Effector CD8-positive, alpha-beta T cell (primary cell): ENCODE results near the gene RBPJ.
"Not testable (repeated sequence)": the region's sequence is repeated elsewhere in the genome, so short reads cannot be mapped to it uniquely, and the experiment has no call there.

ENCODE experiments used
- DNase-seq: peaks from one replicate; lab custom pipeline; 2025; lab: John Stamatoyannopoulos, UW

RBPJ gene

DNA sequence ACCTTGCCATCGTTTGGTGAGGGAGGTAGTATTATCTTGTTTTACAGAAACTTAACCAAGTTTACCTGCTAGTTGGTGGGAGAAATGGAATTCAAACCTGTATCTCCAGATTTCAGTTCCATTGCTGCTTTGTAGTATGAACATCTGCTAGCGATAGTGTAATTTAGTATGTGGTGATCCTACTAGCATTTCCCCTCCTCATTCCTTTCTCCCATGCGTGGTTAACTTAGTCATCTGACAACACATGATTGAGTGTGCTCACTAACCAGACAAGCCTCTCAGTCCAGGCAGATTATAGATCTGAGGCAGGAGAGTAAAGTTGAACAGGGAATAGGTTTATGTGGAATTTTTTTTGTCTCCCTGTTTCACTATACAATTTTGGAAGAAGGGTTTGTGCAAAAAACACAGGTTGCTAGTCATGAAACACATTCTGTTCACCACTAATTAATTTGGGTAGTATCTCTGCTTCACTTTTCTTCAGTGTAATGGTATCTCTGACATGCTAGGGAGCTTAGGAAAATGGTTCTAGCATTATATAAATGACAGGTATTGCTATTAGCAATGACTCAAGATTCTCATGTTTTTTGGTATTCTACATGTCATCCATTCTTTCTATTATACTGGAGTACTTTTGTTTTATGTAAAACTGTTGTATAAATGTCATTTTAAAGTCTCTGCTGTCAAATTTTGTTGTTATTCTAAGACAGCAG, 21.7 kb downstream of the RBPJ start:
- no peak for DNase-seq

DNA sequence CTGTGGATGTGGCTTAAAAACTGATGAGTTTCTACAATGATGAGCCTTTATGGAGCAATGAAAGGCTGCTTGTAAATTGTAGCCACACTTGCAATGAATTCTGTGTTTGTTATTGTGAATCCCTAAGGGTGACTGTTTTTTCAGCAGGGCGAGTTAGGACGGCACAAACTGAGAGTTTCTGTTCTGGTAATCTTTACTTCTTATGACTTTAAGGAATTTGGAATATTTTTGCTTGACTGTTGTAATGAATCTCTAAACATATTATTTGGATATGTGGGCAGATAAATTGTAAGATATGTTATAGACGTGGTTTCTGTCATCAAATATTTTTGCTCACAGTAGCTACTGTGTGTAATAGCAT, 22.2 kb downstream of the RBPJ start:
- no peak for DNase-seq

DNA sequence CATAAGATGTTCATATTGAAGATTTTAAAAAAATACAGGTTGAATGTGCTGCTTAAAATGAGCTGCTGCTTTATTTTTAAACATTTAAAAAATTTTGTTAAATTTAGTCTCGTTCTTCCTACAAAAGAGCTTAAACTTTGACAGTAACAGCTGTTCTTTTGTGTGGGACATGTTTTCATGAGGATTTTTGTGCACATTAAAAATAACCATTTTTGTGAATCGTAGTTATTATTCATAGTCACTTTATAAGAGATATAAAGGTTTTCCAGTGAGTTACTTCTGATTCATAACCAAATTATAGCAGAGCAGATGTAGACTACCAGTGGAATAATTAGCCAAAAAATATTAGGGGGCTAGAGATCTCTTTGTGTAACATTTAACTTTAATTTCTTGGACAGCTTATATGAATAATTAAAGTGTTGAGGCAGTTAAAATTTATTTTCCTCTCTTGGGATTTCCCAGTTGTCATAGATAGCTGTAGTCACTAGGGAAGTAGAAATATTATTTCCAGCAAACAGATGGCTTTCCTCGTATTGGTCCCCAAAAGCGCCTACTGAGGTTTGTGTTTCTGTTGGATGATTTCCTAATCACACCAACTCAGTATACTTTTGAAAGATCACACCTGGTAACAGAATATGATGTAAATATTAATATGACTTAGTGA, 24.2 kb downstream of the RBPJ start:
- no peak for DNase-seq

DNA sequence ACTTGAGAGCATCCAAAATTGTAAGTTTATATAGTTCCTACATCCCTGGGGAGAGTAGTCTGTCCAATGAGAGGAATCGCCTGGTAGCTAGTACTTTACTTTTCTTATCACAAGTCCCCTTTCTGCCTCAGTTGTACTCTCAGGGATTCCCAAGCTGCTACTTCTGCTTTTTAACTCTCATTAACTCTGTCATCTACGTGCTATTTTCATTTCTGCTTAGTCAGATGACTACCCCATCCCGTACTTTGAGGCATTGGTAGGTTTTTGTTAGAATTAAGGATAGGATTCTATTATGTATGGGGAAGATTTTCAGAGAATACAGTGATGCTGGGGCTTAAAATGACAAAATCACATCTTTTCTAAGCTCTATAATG, 24.7 kb downstream of the RBPJ start:
- DNase-seq = no peak

DNA sequence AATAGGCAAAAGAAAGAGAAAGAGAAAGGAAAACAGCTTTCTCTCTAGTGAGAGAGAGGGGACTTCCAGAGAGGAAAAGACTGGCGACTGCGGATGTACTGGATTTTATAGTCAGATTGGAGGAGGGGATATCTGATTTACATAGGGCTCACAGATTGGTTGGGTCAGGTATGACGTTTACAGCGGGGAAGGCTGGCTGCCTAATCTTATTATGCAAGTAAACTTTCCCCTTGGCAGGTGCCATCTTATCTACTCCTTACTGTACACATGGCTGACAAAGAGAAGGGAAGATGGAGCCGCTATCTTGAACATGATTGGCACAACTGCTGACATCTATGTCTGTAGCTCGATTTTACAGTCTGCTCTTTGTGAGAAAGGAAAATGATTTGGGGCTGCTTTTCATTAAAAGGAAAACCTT, 25.4 kb downstream of the RBPJ start:
- no peak for DNase-seq

DNA sequence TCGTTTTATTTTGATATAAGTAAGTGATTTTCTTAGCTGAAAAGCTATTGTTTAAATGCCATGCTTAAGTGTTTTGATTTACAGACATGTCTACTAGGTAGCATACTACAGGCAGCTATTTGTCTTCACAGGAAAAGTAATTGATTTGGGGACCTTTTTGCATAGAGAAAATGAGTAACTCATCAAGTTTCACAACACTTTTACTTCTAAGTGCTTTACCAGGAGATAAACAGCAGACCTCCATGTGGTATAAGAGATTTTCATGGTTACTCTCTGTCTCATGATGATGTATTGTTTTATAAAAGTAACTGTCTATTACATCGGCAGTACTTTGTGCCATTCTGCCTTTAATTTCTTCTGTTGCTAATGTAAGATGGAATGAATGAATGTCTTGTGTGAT, 28.7 kb downstream of the RBPJ start:
- no peak for DNase-seq

DNA sequence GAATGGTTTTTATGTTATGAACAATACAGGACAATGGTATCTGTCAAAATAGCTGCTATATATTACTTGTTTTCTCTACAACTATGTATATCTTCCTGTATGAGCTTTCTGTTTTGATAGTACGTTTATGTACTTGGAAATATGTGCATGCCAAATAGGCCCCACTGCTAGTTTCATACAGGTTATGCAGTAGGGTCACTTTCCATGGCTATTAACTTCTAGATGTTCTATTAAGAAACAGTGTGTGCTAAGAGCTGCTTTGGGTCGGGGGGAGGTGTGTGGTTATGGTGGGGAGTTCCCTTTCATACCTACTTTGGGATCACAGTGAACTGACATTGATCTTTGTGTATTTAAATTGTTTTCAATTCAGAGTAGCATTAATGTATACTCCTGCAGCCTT, 30.9 kb downstream of the RBPJ start:
- DNase-seq = no peak

DNA sequence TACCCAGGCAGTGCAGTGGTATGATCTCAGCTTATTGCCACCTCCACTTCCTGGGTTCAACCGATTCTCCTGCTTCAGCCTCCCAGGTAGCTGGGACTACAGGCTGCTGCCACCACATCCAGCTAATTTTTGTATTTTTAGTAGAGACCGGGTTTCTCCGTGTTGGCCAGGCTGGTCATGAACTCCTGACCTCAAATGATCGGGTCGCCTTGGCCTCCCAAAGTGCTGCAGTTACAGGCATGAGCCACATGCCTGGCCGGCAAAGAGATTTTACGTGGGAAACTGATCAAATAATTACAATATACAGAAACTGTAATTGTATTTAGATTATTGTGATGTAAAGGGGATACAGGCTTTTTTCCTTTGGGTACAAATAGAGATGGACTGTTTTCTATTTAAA, 33.7 kb downstream of the RBPJ start:
- DNase-seq = no peak

DNA sequence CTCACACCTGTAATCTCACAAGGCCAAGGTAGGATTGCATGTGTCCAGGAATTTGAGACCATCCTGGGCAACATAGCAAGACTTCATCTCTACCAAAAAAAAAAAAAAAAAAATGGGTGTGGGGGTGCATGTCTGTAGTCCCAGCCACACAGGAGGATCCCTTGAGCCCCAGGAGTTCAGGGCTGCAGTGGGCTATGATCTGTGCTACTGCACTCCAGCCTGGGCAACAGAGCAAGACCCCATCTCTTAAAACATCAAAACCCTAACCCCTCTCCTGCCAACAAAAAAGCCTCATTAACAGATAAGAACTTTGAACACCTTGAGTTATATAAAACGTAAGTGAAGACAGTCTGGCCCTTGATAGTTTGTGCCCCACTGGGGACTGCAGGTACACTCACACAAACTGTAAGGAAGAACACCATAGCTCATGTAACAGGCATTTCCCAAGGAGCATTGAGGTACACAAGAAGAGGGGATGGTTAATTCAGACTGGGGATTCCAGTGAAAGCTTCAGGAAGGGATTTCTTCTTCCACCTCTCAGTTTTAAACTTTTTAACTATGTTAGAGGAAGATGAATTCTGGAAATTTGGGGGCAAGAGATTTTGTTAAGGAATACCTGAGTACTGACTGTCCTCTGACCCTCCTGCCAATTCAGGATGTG, 34.7 kb downstream of the RBPJ start:
- no peak for DNase-seq

DNA sequence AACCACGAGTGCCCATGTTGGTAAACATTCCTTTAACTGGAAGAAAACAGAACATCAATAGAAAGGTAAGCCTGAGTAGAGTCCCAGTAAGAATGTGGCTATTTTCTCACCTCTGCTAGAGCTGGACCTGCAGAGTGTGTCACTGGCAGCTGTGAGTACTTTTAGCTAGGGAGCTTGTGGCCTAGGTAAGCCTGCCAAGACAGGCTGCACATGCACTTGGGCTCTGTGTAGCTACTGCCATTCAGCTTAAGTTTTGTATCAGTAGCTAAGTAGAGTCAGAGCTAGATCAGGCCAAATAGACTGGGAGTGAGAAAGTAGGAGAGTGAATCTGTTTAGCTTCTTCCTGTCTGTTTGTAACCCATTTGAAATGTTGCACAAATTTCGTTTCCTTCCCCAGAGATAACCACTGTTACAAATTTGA, 35.3 kb downstream of the RBPJ start:
- DNase-seq = no peak

DNA sequence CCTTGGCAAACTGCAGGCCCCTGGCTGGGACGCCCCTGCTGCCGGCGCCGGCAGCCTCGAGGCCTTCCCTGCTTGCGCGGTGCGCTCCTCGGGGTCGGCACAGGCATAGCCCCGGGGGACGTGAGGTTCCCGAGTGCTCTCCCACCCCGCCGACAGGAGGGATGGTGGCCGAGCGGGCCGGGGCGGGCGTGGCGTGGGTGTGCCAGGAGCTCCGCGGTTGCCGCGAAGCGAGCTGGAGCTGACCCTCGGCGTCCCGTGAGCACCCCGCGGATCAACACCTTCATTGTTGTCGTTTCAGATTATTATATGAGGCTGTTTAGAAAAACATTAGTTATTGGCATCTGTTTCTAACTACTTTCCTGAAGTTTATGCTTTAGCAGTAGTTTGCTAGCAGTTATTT, 38.7 kb downstream of the RBPJ start:
- DNase-seq = not testable (repeated sequence)

DNA sequence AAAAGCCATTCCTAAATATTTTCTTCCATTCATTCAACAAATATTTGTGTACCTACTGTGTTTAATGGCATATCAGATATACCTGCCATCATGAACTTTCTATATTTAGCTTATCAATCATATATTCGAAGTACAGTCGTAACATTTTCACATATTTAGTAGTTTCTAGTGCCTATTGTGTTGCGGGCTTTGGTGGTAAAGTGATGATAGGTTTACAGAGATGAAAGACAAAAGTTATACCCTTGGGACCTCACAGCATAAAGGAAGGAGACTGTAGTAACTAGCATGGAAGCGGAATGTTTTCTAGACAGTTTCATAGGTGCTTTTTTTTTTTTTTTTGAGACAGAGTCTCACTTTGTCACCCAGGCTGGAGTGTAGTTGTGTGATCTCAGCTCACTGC, 39.5 kb downstream of the RBPJ start:
- no peak for DNase-seq

DNA sequence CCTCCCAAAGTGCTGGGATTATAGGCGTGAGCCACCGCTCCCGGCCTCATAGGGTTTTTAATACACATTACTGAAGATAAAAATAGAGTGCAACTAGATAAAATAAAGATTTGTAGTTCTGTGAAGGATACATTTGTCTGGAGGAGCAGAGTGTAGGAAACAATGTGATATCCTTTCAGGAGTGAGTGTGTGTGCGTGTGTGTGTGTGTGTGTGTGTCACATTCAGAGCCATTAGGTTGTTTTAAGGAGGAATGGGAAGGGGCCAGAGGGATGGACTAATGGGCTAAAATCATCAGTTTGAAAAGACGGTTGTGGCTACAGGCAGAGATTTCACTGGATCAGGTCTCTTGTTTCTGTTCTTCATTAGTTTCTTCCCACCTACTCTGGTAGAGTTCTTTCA, 40.0 kb downstream of the RBPJ start:
- DNase-seq = no peak

DNA sequence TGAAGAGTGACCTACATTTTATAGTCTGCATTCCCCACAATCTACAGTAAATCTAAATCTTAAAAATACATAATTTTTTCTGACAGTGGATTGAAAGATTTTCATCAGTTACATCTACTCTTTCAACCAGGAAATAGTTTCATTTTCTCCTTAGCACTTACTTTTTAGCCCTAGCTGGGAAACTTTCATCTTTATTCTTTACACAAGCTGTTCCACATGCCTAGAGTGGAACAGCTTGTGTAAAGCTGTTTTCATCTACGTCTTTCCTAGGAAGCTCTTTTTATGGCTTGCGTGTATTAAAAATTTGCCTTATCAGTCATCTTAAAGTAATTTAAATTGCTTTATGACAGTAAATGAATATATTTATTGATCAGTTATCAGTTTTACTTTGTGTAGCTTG, 40.5 kb downstream of the RBPJ start:
- no peak for DNase-seq

DNA sequence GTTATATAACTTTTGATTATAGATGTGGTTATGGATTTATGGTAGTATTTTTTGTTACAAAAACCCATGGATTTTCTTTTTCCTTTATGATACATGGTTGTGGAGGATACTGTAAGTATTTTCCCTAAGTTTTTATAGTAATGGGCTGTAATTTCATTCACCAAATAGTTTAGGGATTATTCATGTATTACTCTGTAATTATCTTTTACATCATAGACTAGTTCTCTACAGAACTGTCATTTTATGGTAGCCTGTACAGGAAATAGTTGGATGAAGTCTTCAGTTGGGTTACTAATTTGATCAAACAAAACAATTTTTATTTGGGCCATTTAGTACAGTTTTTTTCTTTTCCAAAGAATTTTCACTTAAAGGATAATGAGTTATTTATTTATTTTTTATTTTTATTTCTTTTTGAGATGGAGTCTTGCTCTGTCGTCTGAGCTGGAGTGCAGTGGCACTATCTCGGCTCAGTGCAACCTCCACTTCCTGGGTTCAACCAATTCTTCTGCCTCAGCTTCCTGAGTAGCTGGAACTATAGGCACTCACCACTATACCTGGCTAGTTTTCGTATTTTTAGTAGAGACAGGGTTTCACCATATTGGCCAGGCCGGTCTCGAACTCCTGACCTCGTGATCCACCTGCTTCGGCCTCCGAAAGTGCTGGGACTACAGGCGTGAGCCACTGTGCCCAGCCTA, 42.1 kb downstream of the RBPJ start:
- DNase-seq = no peak

DNA sequence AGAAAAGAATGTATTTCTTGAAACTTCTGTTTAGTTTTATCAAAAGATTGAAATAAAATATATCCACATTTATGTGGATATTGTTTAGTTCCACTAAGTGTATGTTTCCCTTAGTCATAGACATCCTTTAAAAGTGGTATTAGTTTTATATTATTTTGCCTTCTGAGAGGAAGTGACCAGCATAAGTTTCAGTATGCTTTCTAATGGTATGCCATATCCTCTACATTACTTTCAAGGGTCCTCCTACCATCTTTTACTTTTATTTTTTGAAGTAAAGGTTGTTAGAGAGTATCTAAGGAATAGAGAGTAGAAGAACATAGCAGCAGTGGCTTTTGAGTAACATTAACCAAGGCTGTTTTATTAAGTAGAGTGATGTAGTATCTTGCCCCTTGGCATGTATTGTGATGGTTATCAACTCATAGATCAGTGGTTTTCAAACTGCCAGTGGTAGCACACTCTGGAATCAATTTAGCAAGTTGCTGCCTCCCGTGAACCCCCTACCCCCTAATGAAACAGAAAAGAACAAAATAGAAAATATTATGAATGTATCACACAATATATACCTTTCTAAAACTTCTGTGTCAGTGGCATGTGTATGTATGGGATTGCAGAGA, 44.8 kb downstream of the RBPJ start:
- DNase-seq = no peak

DNA sequence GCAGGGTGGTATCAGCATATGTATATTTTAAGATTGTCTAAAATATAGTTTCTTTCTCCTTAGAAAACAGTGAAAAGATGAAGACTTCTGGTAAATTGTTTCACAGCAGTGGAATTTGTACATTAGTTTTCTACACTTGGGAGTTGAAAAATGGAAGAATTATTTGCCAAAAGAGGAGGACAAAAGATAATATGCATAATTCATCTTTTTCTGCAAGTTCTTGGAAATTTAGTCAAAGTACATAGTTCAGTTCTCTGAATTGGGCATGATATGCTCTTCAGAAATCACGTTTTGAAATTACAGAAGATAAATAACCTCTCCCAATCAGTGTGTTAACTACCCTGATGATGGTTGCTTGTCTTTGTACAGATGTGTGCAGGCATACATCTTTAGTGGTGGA, 47.0 kb downstream of the RBPJ start:
- no peak for DNase-seq

DNA sequence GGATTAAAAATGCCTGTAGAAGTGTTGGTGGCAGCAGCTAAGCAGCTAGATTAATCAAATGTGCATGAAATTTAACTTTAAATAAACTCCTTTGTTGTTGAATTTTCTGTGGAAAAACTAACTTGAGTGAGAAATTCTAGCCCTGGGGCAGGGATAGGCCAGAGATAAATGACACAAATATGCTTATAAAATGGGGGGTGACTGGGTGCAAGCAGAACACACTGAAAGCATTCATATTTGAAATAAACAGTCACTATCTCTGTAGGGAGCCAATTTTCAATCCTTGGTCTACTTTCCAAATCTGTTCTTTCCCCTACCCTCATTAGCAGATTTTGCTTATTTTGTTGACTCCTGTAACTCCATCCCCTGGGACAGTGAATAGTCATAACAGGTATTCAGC, 47.9 kb downstream of the RBPJ start:
- no peak for DNase-seq

DNA sequence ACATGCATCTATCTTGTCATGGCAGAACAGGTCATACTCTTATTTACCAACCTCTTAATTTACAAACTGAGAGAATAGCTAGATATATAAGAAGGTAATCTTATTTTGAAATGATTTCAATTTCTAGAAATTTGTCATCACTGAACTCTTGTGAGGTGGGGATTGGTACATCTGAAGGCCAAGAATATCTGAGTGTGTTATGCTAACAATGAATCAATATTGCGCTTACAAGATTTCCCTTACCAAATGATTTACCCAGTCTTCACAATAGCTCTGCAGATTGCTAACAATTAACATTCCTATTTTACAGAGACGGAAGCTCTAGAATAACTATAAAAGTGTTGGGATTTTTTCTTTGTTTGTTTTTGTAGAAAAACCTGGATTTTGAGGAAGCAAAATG, 48.3 kb downstream of the RBPJ start:
- DNase-seq = no peak

DNA sequence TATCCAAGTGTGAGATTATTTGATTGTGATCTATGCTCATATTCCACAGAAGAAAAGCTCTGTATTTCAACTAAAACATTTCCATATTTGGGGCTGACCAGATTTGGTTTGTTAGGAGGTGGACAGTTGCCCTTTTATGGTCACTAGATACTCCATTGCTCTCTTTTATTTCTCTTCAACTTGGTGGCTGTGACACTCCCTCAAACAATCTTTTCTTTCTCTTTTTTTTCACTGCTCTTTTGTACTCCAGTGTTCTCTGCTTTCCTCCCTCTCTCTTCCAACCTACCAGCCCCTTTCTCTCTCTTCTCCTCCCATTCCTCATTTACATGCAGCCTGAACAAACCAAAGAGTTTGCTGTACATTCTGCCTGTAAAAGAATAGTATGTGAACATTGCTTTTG, 48.8 kb downstream of the RBPJ start:
- no peak for DNase-seq

DNA sequence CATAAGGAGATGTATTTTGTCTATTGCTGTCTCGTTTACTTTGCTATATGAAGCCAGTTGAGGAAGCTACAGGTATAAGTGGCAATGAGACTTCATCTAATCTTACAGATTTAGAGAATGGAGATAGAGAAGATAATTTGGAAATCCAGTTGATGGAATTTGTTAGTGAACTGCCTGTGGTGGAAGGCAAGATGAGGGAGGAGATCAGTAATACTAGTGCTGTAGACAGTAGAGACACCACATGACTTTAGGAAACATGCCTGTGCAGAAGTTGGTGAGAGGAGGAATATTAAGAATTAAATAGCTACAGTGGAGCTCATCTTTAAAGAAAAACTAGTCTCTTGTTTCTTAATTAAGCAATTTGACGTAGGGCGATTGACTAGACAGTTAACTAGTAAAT, 51.3 kb downstream of the RBPJ start:
- DNase-seq = no peak

DNA sequence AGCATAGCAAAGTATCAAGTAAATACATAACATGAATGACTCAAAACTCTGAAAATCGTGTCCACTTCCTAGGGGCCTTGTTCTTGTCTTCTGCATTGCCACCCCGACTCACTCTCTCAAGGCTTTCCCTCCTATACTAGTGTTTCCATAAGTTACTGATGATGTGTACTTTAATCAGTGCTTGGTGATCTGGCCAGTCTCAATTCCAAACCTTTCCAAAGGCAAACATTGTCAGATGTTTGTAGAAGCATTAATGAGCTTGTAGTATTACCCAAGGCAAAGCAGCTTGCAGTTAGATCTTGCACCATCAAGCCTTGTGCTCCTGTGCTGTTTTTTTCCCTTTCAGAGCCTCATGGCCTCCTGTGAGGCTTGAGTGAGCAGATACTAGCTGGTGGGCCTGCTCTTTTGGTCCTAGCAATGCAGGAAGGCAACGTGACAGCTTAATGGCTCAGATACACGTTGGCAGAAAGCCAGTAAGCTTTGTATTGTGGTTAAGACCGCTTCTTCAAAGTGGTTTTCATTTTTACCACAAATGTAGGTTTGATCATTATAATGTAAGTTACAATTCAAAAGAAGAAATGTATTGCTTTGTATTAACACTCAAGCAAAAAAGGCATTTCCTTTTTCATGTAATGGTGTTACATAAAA, 51.8 kb downstream of the RBPJ start:
- DNase-seq = no peak
